ENCODE measurements around the gene PHF5A.

- TF ChIP-seq POLR2A (IDR thresholded peaks at IDR 0.05; ENCODE audit: low read length) (no peak), GATA1 (IDR thresholded peaks at IDR 0.05; ENCODE audit: low read depth, low read length) (no peak)
Measured at GRCh38 chr22:41505511-41506220, 37.2 kb upstream of the PHF5A start.

Data from erythroblast (primary cell).